B cell (primary cell): ENCODE results near the gene RNF112. TPM values are rescaled to one million over a fixed set of nuclear protein-coding genes. Genes with fewer than 3 reads are reported as not detected.

Experiments
- ATAC-seq: fragments of 200-7000 bp; cut with Tn5 transposase; one replicate; pipeline ENCODE4 v1.10.0; 2021; ENCODE audit warnings: low read depth, mild to moderate bottlenecking, moderate number of reproducible peaks, moderate library complexity
- CTCF ChIA-PET: fragments of 350-600 bp; sonication (Branson Sonifier 250); formaldehyde crosslinking; loops from one replicate; lab custom pipeline; 2021; ENCODE audit warnings: antibody characterized with exemption, inconsistent platforms; lab: Charles Lee
- POLR2A ChIA-PET: fragments of 350-600 bp; sonication (Branson Sonifier 250); formaldehyde crosslinking; loops from one replicate; lab custom pipeline; 2021; ENCODE audit warnings: antibody characterized with exemption; lab: Charles Lee
- DNase-seq: peaks from one replicate; pipeline ENCODE4 v3.0.0; 2013
- H2AFZ ChIP-seq: 2 replicates; pipeline ENCODE4 v1.6.1; 2012; ENCODE audit warnings: mild to moderate bottlenecking, low read depth, low read length; ENCODE audit not compliant: insufficient read depth, poor library complexity, severe bottlenecking
- H3K27ac ChIP-seq, 2 donors: 1 replicate in 1 of 2; 2 replicates in 1 of 2; pipeline ENCODE4 v1.5.1; 2012 to 2013; ENCODE audit warnings: low read length in 2 of 2, mild to moderate bottlenecking in 2 of 2, moderate library complexity in 1 of 2
- H3K27me3 ChIP-seq, 4 experiments: fragments of 200-600 bp in 1 of 4; sonication (generic) in 1 of 4; replicated peaks in 1 of 4; 1 replicate in 2 of 4; 2 replicates in 2 of 4; pipeline versions ENCODE4 v1.6.1 to v1.7.0; 2013 to 2016; ENCODE audit warnings: low read length in 3 of 4, mild to moderate bottlenecking in 2 of 4, mixed read lengths in 1 of 4, moderate library complexity in 1 of 4; ENCODE audit not compliant: insufficient read depth in 4 of 4, control insufficient read depth in 3 of 4; ENCODE audit errors: control extremely low read depth in 1 of 4
- H3K36me3 ChIP-seq, 2 experiments: replicated peaks in 1 of 2; 1 replicate in 1 of 2; 2 replicates in 1 of 2; pipeline versions ENCODE4 v1.6.1 to v1.7.1; 2013; ENCODE audit warnings: low read length in 1 of 2; ENCODE audit not compliant: insufficient read depth in 2 of 2, control insufficient read depth in 1 of 2; ENCODE audit errors: control extremely low read depth in 1 of 2, extremely low read depth in 1 of 2
- H3K4me1 ChIP-seq, 2 donors: fragments of 200-600 bp in 1 of 2; sonication (generic) in 1 of 2; 1 replicate in 1 of 2; 2 replicates in 1 of 2; pipeline versions ENCODE4 v1.5.1 to v1.6.1; 2013 to 2017; ENCODE audit warnings: low read length in 2 of 2; ENCODE audit not compliant: control insufficient read depth in 2 of 2, insufficient read depth in 2 of 2
- H3K4me2 ChIP-seq: replicated peaks from 2 replicates; pipeline ENCODE3; 2012; ENCODE audit warnings: mild to moderate bottlenecking, low read depth, low read length; ENCODE audit not compliant: poor library complexity, severe bottlenecking
- H3K4me3 ChIP-seq, 5 experiments: fragments of 200-600 bp in 1 of 5; sonication (generic) in 1 of 5; 1 replicate in 3 of 5; 2 replicates in 2 of 5; pipeline versions ENCODE4 v1.5.1 to v1.7.0; 2011 to 2016; ENCODE audit warnings: low read length in 4 of 5, mild to moderate bottlenecking in 4 of 5, low read depth in 2 of 5, control low read depth in 1 of 5, moderate library complexity in 1 of 5; ENCODE audit not compliant: insufficient read depth in 1 of 5; ENCODE audit errors: control extremely low read depth in 1 of 5, extremely low read depth in 1 of 5
- H3K79me2 ChIP-seq: fragments of 200-600 bp; sonication (generic); one replicate; pipeline ENCODE4 v1.6.0; 2016; ENCODE audit warnings: low read length; ENCODE audit not compliant: control insufficient read depth, insufficient read depth
- H3K9ac ChIP-seq: fragments of 200-600 bp; sonication (generic); 2 replicates; pipeline ENCODE4 v1.6.1; 2017; ENCODE audit warnings: mild to moderate bottlenecking, low read length, moderate library complexity
- H3K9me3 ChIP-seq, 3 donors: one replicate each; pipeline versions ENCODE4 v1.6.1 to v1.7.1; 2013; ENCODE audit warnings: low read length in 2 of 3; ENCODE audit not compliant: control insufficient read depth in 2 of 3, insufficient read depth in 1 of 3; ENCODE audit errors: control extremely low read depth in 1 of 3
- H4K20me1 ChIP-seq: 2 replicates; pipeline ENCODE4 v1.6.0; 2012; ENCODE audit warnings: mild to moderate bottlenecking, low read length; ENCODE audit not compliant: insufficient read depth, control insufficient read depth, poor library complexity, severe bottlenecking
- H3K27ac Mint-ChIP-seq: one replicate; pipeline ENCODE4 v1.8.0; 2021; ENCODE audit warnings: mixed read lengths
- H3K27me3 Mint-ChIP-seq: one replicate; pipeline ENCODE4 v1.8.0; 2021; ENCODE audit warnings: mixed read lengths
- H3K4me1 Mint-ChIP-seq: one replicate; pipeline ENCODE4 v1.8.0; 2021; ENCODE audit warnings: mixed read lengths
- H3K4me3 Mint-ChIP-seq: one replicate; pipeline ENCODE4 v1.8.0; 2021; ENCODE audit warnings: mixed read lengths
- H3K9me3 Mint-ChIP-seq: one replicate; pipeline ENCODE4 v1.8.0; 2022; ENCODE audit warnings: mixed read lengths; ENCODE audit not compliant: insufficient read depth
- EZH2 ChIP-seq: IDR thresholded peaks from 2 replicates; pipeline ENCODE4 v1.6.1; 2012; ENCODE audit warnings: borderline replicate concordance, low read depth, mild to moderate bottlenecking, moderate library complexity, low read length; ENCODE audit not compliant: insufficient read depth, poor library complexity, severe bottlenecking
- WGBS: methylation state at CpG from one replicate; pipeline ENCODE4 v1.1.5; 2013; ENCODE audit warnings: missing lambda C conversion rate; ENCODE audit not compliant: insufficient coverage; 5-methylcytosine and 5-hydroxymethylcytosine counted together
- intact Hi-C: fragments of 100-400 bp; cut with micrococcal nuclease; formaldehyde crosslinking; loops from one replicate; pipeline ENCODE4 v1.10.0; 2022
- polyA plus RNA-seq: library from polyadenylated mRNA; depleted of rRNA; stranded (reverse); fragments of >200 nt; gene quantifications from 2 replicates; pipeline ENCODE4 v1.2.3, GENCODE V29; 2012
- total RNA-seq, 2 donors: library from RNA; stranded (reverse); fragments of 120-200 nt in 1 of 2; gene quantifications; 1 replicate in 1 of 2; 2 replicates in 1 of 2; pipeline versions ENCODE4 v1.2.3 to v1.2.4, GENCODE V29; 2013 to 2022
- TF ChIP-seq, protein P1 (sequence below): fragments of 200-600 bp; IDR thresholded peaks from one replicate; pipeline ENCODE4 v1.8.0; 2022; ENCODE audit warnings: antibody characterized with exemption, mild to moderate bottlenecking

RNF112 gene
- total and polyA plus RNA-seq, 2 donors (not counting 1 experiment from before 2014, with no cell fraction given): 0.30 to 0.62 TPM

DNA sequence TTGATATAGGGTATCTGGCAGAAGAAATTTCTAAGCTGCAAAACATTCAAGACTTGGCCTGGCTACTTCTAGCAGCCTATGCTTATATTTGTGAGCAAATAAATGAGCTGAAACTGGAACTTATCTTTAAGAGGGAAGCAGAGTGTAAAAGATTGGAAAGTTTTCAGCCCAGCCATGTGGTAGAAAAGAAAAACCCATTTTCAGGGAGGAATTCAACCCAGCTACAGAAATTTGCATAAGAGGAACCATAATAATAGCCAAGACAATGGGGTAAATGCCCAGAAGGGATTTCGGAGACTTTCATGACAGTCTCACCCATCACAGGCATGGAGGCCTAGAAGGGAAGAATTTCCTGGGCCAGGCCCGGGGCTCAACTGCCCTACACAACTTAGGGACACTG, 31.7 kb downstream of the RNF112 start:
- no peak for ATAC-seq
- no peak overlapping the region for H3K4me2 ChIP-seq
- H3K9ac ChIP-seq: no peak overlapping the region
- 93% methylated on average over 2 of the region's 2 CpGs for WGBS
- intact Hi-C loops: no loop called here
- no peak for DNase-seq
- peaks cover 8% of the 10 kb centered on the region for H3K27me3 Mint-ChIP-seq
- H3K9me3 Mint-ChIP-seq: peaks cover 7% of the 10 kb centered on the region
- peaks cover 1 to 13% (median 13%) of the 10 kb centered on the region in 3 donors for H3K9me3 ChIP-seq
- H3K4me3 Mint-ChIP-seq: no peak overlapping the region
- ChIA-PET CTCF (interaction anchor here (1.7 kb wide), 1 partner anchor 80 kb away, joined by 8 read pairs; the partner anchor contains the start of gene B9D1), POLR2A (no interaction called here)
- H4K20me1 ChIP-seq: no peaks in the 10 kb centered on the region
- H3K4me1 ChIP-seq: no peaks in the 10 kb centered on the region
- H3K27me3 ChIP-seq: peaks cover 0 to 7% (median 2%) of the 10 kb centered on the region in 4 experiments
- no peaks in the 10 kb centered on the region for H3K4me1 Mint-ChIP-seq
- H3K4me3 ChIP-seq: no peak overlapping the region
- no peaks in the 10 kb centered on the region for H3K36me3 ChIP-seq
- H3K27ac Mint-ChIP-seq: no peak overlapping the region
- no peak overlapping the region for H3K27ac ChIP-seq
- no peaks in the 10 kb centered on the region for H3K79me2 ChIP-seq
- no peak for TF ChIP-seq EZH2
- TF ChIP-seq, protein P1, sequence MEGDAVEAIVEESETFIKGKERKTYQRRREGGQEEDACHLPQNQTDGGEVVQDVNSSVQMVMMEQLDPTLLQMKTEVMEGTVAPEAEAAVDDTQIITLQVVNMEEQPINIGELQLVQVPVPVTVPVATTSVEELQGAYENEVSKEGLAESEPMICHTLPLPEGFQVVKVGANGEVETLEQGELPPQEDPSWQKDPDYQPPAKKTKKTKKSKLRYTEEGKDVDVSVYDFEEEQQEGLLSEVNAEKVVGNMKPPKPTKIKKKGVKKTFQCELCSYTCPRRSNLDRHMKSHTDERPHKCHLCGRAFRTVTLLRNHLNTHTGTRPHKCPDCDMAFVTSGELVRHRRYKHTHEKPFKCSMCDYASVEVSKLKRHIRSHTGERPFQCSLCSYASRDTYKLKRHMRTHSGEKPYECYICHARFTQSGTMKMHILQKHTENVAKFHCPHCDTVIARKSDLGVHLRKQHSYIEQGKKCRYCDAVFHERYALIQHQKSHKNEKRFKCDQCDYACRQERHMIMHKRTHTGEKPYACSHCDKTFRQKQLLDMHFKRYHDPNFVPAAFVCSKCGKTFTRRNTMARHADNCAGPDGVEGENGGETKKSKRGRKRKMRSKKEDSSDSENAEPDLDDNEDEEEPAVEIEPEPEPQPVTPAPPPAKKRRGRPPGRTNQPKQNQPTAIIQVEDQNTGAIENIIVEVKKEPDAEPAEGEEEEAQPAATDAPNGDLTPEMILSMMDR: no peak
- no peak overlapping the region for H2AFZ ChIP-seq

DNA sequence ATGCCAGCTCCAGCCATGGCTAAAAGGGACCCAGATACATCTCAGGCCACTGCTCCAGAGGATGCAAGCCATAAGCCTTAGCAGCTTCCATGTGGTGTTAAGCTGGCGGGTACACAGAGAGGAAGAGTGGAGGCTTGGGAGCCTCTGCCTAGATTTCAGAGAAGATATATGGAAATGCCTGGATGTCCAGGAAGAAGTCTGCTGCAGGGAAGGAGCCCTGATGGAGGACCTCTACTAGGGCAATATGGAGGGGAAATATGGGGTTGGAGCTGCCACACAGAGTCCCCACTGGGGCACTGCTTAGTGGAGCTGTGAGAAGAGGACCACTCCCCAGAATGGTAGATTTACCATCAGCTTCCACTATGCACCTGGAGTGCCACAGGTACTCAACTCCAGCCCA, 32.1 kb downstream of the RNF112 start:
- ChIA-PET POLR2A (no interaction called here), CTCF (interaction anchor here (0.9 to 1.7 kb wide), 2 partner anchors 80 to 105 kb away, joined by 3 to 8 read pairs; partner anchors contain the start of gene B9D1)
- Mint-ChIP-seq H3K4me3 (no peak overlapping the region), H3K27ac (no peak overlapping the region), H3K4me1 (no peaks in the 10 kb centered on the region), H3K27me3 (peaks cover 8% of the 10 kb centered on the region), H3K9me3 (peaks cover 7% of the 10 kb centered on the region)
- ATAC-seq (no peak), DNase-seq (no peak)
- no peak overlapping the region for H3K27ac ChIP-seq
- H2AFZ ChIP-seq: no peak overlapping the region
- H3K36me3 ChIP-seq: no peaks in the 10 kb centered on the region
- no peaks in the 10 kb centered on the region for H4K20me1 ChIP-seq
- H3K4me3 ChIP-seq: no peak overlapping the region
- H3K9ac ChIP-seq: no peak overlapping the region
- H3K4me1 ChIP-seq: no peaks in the 10 kb centered on the region
- TF ChIP-seq EZH2: no peak
- TF ChIP-seq, protein P1: no peak
- peaks cover 1 to 13% (median 13%) of the 10 kb centered on the region in 3 donors for H3K9me3 ChIP-seq
- H3K79me2 ChIP-seq: no peaks in the 10 kb centered on the region
- H3K4me2 ChIP-seq: no peak overlapping the region
- peaks cover 0 to 7% (median 2%) of the 10 kb centered on the region in 4 experiments for H3K27me3 ChIP-seq
- intact Hi-C loops: no loop called here
- 100% methylated on average over 1 of the region's 1 CpG for WGBS
